GM20431 (cell line): ENCODE measurements around the gene RGS8.

Source experiments
- in situ Hi-C: fragments of 300-500 bp; cut with MseI, MboI; formaldehyde crosslinking; loops from one replicate; pipeline ENCODE4 v1.15.0; 2020; ENCODE audit warnings: low sequenced_read_pairs; ENCODE audit not compliant: unreplicated experiment

RGS8 gene, protein sequence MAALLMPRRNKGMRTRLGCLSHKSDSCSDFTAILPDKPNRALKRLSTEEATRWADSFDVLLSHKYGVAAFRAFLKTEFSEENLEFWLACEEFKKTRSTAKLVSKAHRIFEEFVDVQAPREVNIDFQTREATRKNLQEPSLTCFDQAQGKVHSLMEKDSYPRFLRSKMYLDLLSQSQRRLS

DNA sequence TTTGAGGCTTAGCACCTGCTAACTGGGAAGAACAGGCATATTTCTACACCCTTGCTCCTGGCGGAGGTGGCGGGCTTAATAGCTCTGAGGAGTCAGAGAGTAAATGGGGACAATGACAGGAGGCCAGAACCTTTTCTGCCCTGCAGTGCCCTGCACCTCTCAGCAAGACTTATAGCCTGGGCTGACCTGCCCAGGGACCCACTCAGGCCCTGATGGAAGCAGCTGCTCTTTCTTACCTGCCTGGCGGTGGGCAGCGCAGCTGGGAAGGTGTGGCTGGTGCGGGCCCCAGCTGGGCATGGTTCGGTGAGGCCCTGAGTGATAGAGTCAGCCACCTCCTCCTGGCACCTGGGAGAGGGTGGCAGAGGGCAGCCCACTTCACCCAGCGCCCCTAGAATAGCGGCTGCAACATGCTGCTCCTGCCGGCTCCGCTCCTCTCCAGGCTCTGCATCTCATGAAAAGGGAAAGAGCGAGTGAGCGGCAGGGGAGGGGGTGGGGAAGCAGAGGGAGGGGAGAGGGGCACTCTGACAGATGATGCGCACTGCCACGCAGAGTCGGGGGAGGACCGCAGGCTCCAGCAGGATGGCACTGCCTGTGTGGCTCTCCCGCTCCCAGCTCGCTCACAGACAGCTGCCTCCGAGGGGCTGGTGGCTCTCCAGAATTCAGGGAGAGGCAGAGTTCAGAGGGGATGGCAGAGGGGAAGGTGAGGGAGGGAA is at the start of gene RGS8:
TSS of gene RGS8 (minus strand) at position 472 of the 713 bp plus-strand sequence. CDS start 14,938 bp downstream, outside the sequence.
- in situ Hi-C loops, result no loop called here

DNA sequence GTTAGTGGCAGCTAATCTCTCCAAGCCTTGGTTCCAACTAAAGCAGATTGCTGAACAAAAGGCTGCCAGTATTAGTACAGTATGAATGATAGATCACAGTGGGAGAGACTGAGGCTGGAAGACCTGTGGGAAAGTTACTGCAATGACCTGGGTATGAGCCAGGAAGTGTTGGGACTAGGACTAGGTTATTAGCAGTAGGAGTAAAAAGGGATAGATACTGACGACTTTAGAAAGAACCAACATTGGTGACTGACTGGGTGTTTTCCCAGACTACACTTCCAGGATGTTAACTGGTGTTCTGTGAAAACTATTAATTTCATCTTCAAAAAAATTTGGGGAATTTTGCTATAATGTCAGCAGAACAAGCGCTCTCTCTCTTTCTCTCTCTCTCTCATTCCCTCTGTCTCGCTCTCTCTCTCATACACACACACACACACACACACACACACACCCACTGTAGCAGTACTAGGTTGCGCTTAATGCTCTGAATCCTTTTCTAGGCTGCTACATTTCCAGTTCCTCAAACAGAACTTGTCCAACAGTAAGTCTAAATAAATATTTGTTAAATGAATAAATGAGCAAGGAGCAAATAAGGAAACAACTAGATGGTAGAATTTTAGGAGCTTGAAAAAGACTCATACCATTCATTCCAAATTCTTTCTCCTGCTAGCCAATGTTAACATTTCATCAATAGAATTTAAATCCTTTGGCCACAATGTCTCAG is 47.6 kb upstream of the RGS8 start:
- in situ Hi-C loops, result no loop called here

DNA sequence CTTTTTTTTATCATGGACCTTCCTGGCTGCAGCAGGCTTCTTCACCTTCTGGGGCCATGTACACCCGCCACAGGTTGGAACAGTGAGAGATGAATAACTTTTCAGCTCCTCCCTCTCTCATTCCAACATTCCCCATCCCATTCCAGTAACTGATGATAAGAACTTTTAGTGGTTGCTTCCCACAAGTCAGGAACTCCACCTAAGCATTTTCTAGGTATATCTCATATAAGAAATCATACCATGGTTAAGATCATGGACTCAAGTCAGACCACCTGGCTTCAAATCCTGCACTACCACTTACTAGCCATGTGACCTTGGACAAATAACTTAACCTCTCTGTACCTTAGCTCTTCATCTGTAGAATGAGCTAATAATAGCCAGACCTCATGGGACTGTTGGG is 42.5 kb upstream of the RGS8 start:
- in situ Hi-C loops, result no loop called here

DNA sequence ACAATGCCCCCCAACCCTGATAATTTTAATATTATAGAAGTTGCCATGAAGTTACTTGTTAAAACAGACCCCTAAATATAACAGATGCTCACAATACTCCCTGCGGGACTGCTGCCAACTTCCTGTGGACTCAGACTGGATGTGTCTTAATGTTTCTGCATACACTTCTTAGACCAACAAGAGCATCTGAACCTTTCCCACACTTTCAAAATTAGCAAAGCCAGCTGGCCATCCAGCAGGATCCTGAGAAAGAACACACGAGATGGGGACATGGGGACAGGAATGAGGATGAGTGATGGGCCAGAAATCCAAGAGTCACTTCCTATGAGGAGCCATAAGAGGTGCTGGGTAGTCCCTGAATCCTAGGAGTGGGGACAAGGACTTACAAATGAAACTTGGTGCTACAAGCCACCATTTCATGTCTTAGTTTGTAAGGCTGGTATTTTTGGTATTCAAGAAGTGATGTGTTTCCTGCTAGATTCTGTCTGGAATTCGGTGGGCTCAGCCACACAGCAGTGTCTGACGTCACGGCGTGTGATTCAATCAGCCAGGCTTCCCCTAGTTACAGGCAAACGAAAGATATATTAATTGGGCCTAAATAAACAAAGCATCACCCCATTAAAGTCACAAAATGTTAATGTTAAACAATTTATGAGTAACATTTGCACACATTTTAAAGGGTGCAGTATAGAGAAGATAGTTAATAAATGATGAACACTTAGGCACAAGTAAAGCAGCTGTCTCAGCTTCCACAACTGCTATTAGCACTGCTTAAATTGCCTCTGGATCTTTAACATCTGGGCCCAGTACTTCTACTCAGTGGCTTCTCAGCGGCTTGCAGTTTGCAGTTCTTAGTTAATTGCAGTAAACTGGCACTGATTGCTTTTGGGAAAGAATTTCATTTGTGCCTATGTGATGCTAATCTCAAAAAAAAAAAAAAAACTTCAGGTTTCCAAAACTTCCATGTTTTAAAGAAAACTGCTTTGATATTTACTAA is 41.2 kb upstream of the RGS8 start:
- in situ Hi-C loops, result no loop called here

DNA sequence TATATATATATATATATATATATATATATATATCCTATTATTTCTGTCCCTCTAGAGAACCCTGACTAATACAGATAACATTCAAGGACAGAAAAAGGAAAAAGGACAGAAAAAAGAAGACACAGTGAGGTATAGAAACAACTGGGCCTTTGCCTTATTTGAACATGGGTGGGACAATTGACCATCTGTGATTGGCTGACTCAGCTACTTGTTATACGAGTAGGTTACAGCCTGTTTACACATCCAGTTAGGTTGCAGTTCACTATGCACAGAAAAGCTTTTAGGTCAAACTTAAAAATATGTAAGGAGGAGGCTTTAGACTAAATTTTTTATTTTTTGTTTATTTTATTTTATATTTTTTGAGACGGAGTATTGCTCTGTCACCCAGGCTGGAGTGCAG is 39.8 kb upstream of the RGS8 start:
- in situ Hi-C loops, result no loop called here

DNA sequence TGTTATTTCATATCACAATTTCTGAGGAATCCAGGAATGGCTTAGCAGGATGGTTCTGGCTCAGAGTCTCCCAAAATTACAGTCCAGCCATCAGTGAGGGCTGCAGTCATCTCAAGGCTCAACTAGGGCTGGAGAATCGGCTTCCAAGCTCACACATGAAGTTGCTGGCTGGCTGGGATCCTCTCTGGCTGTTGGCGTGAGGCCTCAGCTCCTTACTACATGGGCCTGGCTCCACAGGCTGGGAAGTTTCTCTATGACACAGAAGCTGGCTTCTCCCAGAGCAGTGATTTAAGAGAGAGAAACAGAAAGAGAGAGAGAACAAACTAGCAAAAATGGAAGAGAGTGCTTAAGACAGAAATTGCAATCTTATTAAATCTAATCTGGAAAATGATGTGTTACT is 38.8 kb upstream of the RGS8 start:
- in situ Hi-C loops, result no loop called here

DNA sequence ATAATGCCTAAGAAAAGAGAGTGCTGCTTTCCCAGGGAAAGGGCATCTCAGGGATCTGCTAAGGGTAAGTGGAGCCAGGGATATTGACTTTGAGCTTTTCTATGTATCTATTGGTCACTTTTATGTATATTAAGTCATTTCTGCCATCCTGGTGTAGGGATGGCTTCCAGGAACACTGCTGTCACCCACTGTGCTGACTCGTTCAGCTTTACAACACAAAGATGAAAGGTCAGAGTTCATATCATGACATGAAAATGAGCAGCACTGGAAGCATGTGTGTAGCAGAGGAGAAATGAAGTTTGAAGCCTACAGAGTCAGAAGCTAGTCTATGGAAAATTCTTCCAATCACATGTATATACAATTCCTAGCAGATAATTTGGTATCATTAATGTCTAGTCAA is 37.1 kb upstream of the RGS8 start:
- in situ Hi-C loops, result no loop called here

DNA sequence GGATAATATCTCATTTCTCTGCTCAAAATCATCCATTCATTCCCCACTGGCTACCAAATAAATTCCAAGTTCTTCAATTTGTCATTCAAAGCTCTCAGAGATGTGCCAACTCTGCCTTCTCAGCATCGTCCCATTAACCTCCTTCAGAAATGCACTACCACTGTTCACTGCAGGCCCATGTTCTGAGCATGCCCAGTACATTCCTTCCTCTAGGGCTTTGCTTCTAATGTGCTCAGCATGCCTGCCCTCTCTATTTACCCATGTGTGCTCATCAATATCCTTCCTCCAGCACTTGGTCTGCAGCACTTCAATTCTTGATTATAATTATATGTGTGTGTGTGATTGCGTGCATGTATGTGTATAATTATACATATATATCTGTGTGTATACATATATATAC is 36.1 kb upstream of the RGS8 start:
- in situ Hi-C loops, result no loop called here

DNA sequence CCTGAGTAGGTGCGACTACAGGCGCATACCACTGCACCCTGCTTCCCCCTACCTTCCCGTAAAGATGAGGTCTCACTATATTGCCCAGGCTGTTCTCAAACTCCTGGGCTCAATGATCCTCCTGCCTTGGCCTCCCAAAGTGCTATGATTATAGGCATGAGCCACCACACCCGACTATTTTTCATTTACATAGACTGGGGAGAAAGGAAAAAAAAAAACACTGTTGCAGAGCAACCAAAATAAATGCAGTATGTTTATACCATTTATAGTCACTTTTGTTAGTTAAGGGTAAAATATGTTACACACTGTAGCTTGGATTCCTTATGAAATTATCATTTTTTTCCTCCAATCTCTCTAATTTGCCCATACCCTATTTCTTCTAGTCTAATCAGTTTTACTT is 35.2 kb upstream of the RGS8 start:
- in situ Hi-C loops, result no loop called here

DNA sequence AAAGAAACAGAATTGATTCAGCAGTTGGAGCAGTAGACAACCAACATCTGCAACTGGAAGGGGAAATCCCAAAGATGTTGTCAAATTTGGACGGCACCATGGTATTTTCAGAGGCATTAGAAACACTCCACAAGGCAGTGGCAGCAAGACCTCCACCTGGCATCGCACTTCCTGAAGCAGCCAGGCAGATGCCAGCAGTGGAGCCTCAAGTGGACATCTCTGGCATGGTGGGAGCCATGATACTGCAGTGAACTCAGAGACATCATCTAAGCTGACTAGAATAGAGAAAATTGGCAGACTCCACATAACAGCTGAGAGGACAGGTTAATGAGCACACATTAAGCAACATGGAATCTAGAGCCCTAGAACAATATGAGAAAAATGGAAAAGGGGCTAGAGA is 33.9 kb upstream of the RGS8 start:
- in situ Hi-C loops, result no loop called here

DNA sequence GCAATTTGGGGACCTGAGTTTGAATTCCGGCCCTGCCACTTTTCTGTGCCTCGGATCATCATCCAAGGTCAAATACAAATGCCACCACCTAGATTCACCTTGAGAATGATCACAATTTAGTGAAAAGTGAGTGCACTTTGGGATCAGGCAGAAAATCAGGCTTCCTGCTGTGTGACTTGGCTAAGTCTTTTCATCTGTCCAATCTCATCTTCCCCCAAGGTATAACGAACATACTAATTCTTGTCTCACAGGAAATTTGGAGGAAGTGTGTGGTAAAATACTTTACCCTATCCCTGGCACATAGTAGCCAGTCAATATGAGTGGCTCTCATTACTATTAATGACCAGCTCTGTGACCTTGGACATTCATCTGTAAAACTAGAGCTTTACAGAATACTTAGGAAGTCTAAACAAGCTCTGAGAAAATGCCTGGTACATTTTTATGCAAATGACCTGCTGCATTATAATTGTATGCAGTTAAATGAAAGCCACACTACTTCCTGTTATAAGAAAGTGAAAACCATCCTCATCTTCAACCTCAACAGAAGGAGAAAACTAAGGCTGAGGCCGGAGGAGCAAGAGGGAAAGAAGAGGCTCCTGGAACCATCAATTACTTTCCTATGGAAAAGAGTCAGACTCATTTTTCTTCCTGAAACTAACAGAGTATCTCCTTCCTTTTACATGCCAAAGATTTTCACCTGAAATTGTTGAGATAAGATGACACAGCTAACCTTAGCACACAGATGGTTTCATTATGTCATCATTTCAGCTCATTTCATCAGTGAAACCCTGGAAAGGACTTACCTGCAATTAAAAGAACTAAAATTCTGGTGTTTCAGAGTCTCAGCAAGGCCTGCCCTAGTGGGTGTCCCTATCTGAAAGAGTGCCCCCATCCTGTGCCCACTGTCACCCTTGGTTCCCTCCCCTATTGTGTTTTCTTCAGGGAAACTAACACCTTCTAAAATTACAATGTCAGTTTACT is 32.6 kb upstream of the RGS8 start:
- in situ Hi-C loops, result no loop called here

DNA sequence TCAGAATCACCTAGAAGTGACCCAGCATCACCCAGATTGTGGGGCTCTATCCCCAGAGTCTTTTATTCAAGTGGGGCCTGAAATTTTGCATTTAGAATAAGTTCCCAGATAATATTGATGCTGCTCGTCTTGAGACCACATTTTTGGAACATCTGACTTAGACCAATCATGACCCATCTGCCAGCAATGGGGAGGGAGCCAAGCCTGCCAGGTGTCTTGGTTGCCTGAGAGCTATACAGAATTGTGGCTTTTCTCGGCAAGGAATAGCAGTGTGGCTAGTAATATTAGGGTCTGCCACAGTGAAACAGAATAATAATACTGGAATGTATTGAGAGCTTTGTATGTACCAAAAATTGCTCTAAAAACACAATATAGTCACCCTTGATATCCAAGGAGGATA is 31.1 kb upstream of the RGS8 start:
- in situ Hi-C loops, result no loop called here

DNA sequence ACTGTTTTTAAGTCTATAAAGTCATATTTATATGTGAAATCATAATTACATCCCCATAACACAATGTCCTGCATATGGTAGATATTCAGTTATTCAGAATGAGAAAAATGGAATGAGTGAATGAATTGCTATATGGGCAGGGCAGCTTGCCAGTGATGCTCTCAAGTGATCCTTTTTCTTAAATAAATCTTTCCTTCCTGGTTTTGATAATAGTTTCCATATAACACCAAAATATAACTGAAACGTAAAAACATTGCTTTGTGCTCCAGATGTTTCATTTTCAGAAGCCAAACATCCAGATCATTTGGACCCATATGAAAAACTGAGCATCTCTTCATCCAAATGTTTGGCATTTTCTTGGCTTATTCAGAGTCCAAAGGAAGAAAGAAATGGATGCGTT is 30.2 kb upstream of the RGS8 start:
- in situ Hi-C loops, result no loop called here

DNA sequence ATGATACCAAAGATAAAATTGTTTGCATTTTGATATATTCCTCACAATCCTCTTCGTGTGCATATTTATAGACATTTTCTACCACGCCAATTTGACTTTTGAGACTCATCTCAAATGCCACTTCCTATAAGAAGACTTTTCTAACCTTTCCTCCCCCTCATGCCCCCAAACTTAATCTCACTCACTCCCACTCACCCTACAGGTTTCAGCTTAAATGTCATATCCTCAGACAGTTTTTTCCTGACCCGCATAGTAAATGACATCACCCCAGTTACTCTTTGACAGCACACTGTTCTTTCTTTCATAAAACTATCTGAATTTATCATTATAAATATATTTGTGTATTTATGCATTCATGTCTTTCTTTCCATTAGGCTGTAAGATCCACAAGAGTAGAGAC is 29.6 kb upstream of the RGS8 start:
- in situ Hi-C loops, result no loop called here

DNA sequence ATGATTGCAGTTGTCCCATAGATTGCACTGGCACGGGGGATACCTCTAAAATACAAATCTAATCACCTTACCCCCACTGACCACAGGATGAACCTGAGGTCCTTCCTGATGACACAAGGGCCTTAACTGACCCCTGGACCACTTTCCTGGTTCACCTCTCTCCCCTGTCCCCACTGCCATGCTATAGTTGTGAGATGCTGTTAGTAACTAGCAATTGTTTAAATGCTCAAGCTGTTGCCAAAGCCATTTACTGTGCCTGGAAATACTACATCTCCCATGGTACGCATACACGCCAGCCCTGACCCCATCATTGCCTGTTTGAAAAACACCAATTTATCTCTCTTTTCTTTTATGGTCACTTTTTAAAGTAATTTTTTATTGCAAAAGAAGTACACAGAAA is 29.1 kb upstream of the RGS8 start:
- in situ Hi-C loops, result no loop called here

DNA sequence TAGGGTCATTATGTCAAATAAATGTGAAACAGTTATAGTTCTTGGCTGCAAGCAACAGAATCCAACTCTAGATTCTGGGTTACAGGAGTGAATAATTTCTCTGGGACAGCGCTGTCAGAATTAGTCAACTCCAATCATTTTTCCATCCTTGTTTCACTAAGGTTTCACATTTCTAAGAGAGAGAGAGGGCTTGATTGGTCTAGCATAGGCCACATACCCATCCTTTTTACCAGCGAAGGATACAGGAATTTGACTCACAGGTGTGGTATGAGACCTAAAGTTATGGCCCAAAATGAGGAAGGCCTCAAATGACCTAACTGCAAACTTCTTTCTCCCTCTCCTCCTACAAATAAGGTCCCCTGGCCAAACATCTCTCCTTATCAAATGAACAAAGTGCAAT is 25.5 kb upstream of the RGS8 start:
- in situ Hi-C loops, result no loop called here

DNA sequence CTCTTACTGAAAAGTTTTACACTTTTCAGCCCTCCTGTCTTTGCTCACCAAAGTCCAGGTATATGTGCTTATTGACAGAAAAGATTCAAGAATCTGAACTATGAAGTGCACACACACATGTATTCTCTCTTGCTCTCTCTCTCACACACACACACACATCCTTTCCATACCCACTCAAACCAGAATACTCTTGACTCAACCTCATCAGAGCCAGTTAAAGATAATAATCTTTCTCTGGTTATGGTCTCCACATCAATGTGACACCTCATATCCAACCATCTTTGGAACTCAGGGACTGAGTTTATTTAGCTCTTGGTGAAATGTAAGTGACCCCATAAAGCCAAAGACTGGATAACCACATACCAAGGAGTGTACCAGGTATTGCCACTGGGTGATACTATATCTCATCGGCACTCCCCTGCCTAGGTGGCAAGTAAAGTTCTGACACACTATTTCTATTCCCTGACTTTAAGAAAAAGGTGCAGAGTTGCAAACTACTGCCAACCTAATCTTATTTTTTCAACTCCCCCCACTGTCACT is 24.9 kb upstream of the RGS8 start:
- in situ Hi-C loops, result no loop called here

DNA sequence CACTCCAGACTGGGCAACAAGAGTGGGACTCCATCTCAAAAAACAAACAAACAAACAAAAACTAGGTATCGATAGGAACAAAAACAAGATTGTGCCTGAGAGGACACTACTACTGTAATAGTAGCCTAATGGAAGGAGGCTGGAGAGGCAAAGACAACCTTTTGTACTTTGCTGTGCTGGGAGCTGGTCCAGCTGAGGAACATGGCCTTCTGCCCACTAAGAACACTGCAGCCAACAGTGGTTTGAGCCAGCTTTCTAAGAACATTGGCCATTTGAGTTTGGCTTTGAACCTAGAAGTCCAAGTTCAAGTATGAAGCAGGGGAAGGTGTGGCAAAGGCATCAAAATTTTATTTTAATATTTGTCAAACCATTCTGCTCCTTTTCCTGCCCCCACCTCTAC is 22.7 kb upstream of the RGS8 start:
- in situ Hi-C loops, result no loop called here

DNA sequence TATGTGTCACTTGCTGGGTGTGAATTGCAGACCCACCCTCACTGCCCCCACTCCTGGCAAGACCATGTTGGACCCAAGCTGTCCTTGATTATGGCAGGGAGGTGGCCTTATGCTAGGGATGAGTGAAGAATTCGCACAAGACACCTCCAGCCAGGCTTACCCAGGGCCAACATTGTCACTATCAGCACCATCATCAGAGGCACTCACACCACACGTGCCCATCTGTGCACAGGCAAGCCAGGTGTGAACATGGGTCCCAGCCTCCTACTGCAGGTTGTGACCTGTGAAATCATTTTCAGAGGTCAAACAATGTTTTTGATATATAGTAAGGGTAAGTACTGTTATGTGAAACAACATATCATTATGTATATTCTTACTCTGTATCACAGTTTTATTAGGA is 20.3 kb upstream of the RGS8 start:
- in situ Hi-C loops, result no loop called here
